HepG2 (cell line): ENCODE results near the gene CARMIL1. TPM values are rescaled to one million over a fixed set of nuclear protein-coding genes. Genes with fewer than 3 reads are reported as not detected.

ENCODE experiments used
- ATAC-seq: fragments of 200-7000 bp; cut with Tn5 transposase; 3 replicates; pipeline ENCODE4 v1.9.1; 2020; ENCODE audit warnings: mild to moderate bottlenecking, moderate library complexity
- BruUV-seq: library from RNA; stranded (reverse); fragments of 400-500 nt; replicated peaks from 2 replicates; lab custom pipeline; 2021; lab: Mats Ljungman, UMichigan
- CTCF ChIA-PET: fragments of 300-600 bp; formaldehyde crosslinking; extraction: SDS; loops from one replicate; lab custom pipeline; 2021; ENCODE audit warnings: low total read pairs, inconsistent platforms, low intra/inter-chr PET ratio; lab: Yijun Ruan, JAX
- POLR2A ChIA-PET: fragments of 350-600 bp; sonication (Branson Sonifier 250); formaldehyde crosslinking; loops from one replicate; lab custom pipeline; 2020; ENCODE audit warnings: antibody characterized with exemption, inconsistent platforms; lab: Yijun Ruan, JAX
- DNase-seq: peaks from one replicate; pipeline ENCODE4 v3.0.0-alpha.2; 2015; ENCODE audit warnings: low spot score
- FAIRE-seq: peaks from 3 replicates; lab custom pipeline; 2011; peaks lifted over from hg19 to GRCh38; lab: Jason Lieb, UNC
- H2AFZ ChIP-seq: one replicate; pipeline ENCODE4 v1.6.1; 2011; ENCODE audit warnings: low read length, inconsistent platforms
- H3K27ac ChIP-seq: fragments of 300-600 bp; 3 replicates; pipeline ENCODE4 v1.8.0; 2011; ENCODE audit warnings: mixed run types, mild to moderate bottlenecking, mixed read lengths, low read length, inconsistent platforms; ENCODE audit not compliant: insufficient read depth; ENCODE audit errors: extremely low read length
- H3K27me3 ChIP-seq, 2 experiments: fragments of 200-600 bp in 1 of 2; 2 replicates in 1 of 2; 3 replicates in 1 of 2; pipeline versions ENCODE4 v1.6.0 to v1.8.0; 2011; ENCODE audit warnings: low read length in 2 of 2, mild to moderate bottlenecking in 2 of 2, moderate library complexity in 2 of 2, inconsistent platforms in 1 of 2; ENCODE audit not compliant: insufficient read depth in 2 of 2, control insufficient read depth in 1 of 2
- H3K36me3 ChIP-seq, 2 experiments: fragments of 200-600 bp in 1 of 2; replicated peaks in 1 of 2; 2 replicates in 1 of 2; 3 replicates in 1 of 2; pipeline versions ENCODE4 v1.5.1 to v1.8.0; 2011; ENCODE audit warnings: low read length in 2 of 2, inconsistent platforms in 1 of 2; ENCODE audit not compliant: insufficient read depth in 2 of 2, control insufficient read depth in 1 of 2
- H3K4me1 ChIP-seq: 2 replicates; pipeline ENCODE4 v1.5.1; 2012; ENCODE audit warnings: low read length, inconsistent platforms; ENCODE audit not compliant: insufficient read depth
- H3K4me2 ChIP-seq: 2 replicates; pipeline ENCODE4 v1.6.0; 2011; ENCODE audit warnings: low read depth, low read length, inconsistent platforms
- H3K4me3 ChIP-seq, 3 experiments: fragments of 200-600 bp in 1 of 3; sonication (generic), shearing (Covaris generic) in 1 of 3; replicated peaks in 1 of 3; 2 replicates each; pipeline ENCODE4 v1.5.1; 2011 to 2016; ENCODE audit warnings: low read length in 3 of 3, inconsistent platforms in 2 of 3, low read depth in 2 of 3, mild to moderate bottlenecking in 2 of 3, control low read depth in 1 of 3, mixed read lengths in 1 of 3; ENCODE audit not compliant: insufficient read depth in 1 of 3
- H3K79me2 ChIP-seq: one replicate; pipeline ENCODE4 v1.6.1; 2011; ENCODE audit warnings: low read length, inconsistent platforms; ENCODE audit not compliant: insufficient read depth
- H3K9ac ChIP-seq: 2 replicates; pipeline ENCODE4 v1.6.0; 2011; ENCODE audit warnings: mild to moderate bottlenecking, low read depth, low read length, inconsistent platforms; ENCODE audit not compliant: insufficient read depth
- H3K9me3 ChIP-seq: 2 replicates; pipeline ENCODE4 v1.5.1; 2012; ENCODE audit warnings: mild to moderate bottlenecking, low read length
- H4K20me1 ChIP-seq: 2 replicates; pipeline ENCODE4 v1.6.0; 2011; ENCODE audit warnings: inconsistent platforms, mild to moderate bottlenecking, low read length, moderate library complexity; ENCODE audit not compliant: insufficient read depth
- CHD2 ChIP-seq: IDR thresholded peaks from 2 replicates; pipeline ENCODE4 v1.6.1; 2011; ENCODE audit warnings: low read depth, low read length, improper control_type of control experiment
- DR1 ChIP-seq: sonication (generic); formaldehyde crosslinking; IDR thresholded peaks from 2 replicates; pipeline ENCODE4 v1.8.0; 2021; ENCODE audit warnings: mild to moderate bottlenecking, missing genetic modification reagents, inconsistent platforms
- DRAP1 ChIP-seq: IDR thresholded peaks from 2 replicates; pipeline ENCODE4 v1.6.1; 2016; ENCODE audit warnings: missing genetic modification reagents, missing compliant biosample characterization
- HIVEP1 ChIP-seq: sonication (generic); formaldehyde crosslinking; IDR thresholded peaks from 2 replicates; pipeline ENCODE4 v1.4.0; 2020; ENCODE audit warnings: mild to moderate bottlenecking, missing genetic modification reagents
- HMG20B ChIP-seq: conservative IDR thresholded peaks from 2 replicates; pipeline ENCODE4 v1.6.1; 2016; ENCODE audit warnings: missing genetic modification reagents, missing compliant biosample characterization
- HNF1A ChIP-seq, 2 experiments: sonication (generic) in 1 of 2; formaldehyde crosslinking in 1 of 2; IDR thresholded peaks; 2 replicates each; pipeline versions ENCODE4 v1.4.0 to v1.6.1; 2016 to 2020; ENCODE audit warnings: borderline replicate concordance in 1 of 2, low read depth in 1 of 2, mild to moderate bottlenecking in 1 of 2, missing genetic modification reagents in 1 of 2
- HOXA9 ChIP-seq: sonication (generic); formaldehyde crosslinking; IDR thresholded peaks from 2 replicates; pipeline ENCODE4 v1.8.1; 2022; ENCODE audit warnings: missing genetic modification reagents, mild to moderate bottlenecking, moderate library complexity, borderline replicate concordance
- IRX3 ChIP-seq: sonication (generic); formaldehyde crosslinking; IDR thresholded peaks from 2 replicates; pipeline ENCODE4 v1.8.1; 2023; ENCODE audit warnings: mild to moderate bottlenecking, low read depth, missing genetic modification reagents, borderline replicate concordance
- KDM5A ChIP-seq: fragments of 200-600 bp; sonication (generic); IDR thresholded peaks from 2 replicates; pipeline ENCODE4 v1.7.0; 2018; ENCODE audit warnings: antibody characterized with exemption, mild to moderate bottlenecking, low read length, borderline replicate concordance
- NONO ChIP-seq, 2 experiments: fragments of 450-650 bp in 1 of 2; sonication (generic) in 1 of 2; formaldehyde crosslinking in 1 of 2; IDR thresholded peaks in 1 of 2; conservative IDR thresholded peaks in 1 of 2; 2 replicates each; pipeline versions ENCODE4 v1.6.1 to v1.8.0; 2017 to 2022; ENCODE audit warnings: mild to moderate bottlenecking in 1 of 2, missing genetic modification reagents in 1 of 2, moderate library complexity in 1 of 2
- ZNF205 ChIP-seq: IDR thresholded peaks from 2 replicates; pipeline ENCODE4 v1.6.1; 2018; ENCODE audit warnings: missing biosample characterization, missing genetic modification reagents
- WGBS: methylation state at CpG from one replicate; pipeline ENCODE4 v1.1.6; 2017; ENCODE audit warnings: low lambda C conversion rate; 5-methylcytosine and 5-hydroxymethylcytosine counted together
- in situ Hi-C: cut with HindIII; loops from 2 replicates; pipeline ENCODE4 v1.10.0; 2017; ENCODE audit warnings: low pct_unique_long_range_greater_than_20kb; ENCODE audit not compliant: extremely low pct_ligation_motif_present
- intact Hi-C: fragments of 100-400 bp; cut with micrococcal nuclease; formaldehyde crosslinking; loops from one replicate; pipeline ENCODE4 v1.10.0; 2022; ENCODE audit not compliant: unreplicated experiment
- polyA plus RNA-seq, 8 experiments: library from polyadenylated mRNA; depleted of rRNA in 3 of 8; stranded (reverse) in 7 of 8; unstranded in 1 of 8; fragments of >200 nt; fragmentation: Illumina TruSeq in 4 of 8; extraction: Trizol in 4 of 8; gene quantifications; 2 replicates each; pipeline versions ENCODE4 v1.2.1 to v1.2.3, GENCODE V29; 2011 to 2016; ENCODE audit warnings: low read depth in 4 of 8, missing spikeins in 1 of 8, mixed read lengths in 1 of 8; ENCODE audit not compliant: insufficient read depth in 1 of 8
- total RNA-seq, 5 experiments: library from RNA; depleted of rRNA; stranded (reverse); fragments of >200 nt; fragmentation: Illumina TruSeq; extraction: Trizol; gene quantifications; 2 replicates each; pipeline ENCODE4 v1.2.3, GENCODE V29; 2016; ENCODE audit warnings: low read depth in 1 of 5
- TF ChIP-seq, protein P1 (sequence below): IDR thresholded peaks from 2 replicates; pipeline ENCODE4 v1.6.1; 2016; ENCODE audit warnings: missing compliant biosample characterization, missing genetic modification reagents, borderline replicate concordance
- TF ChIP-seq, protein P2 (sequence below): sonication (generic); formaldehyde crosslinking; conservative IDR thresholded peaks from 2 replicates; pipeline ENCODE4 v1.8.0; 2022; ENCODE audit warnings: low read depth, missing genetic modification reagents
- TF ChIP-seq, protein P3 (sequence below): sonication (generic); formaldehyde crosslinking; conservative IDR thresholded peaks from 2 replicates; pipeline ENCODE4 v1.8.1; 2023; ENCODE audit warnings: missing genetic modification reagents

The CARMIL1 gene
- total and polyA plus RNA-seq, 2 of the 13 experiments (the other 11 are each of a cell fraction or from before 2014, with no cell fraction given), result 1.8 to 2.6 TPM

GRCh38 chr6:25254671-25255070 lies 24.5 kb upstream of the CARMIL1 start:
- no peaks in the 10 kb centered on the region for H3K36me3 ChIP-seq
- H4K20me1 ChIP-seq, result no peaks in the 10 kb centered on the region
- 51% methylated on average over 7 of the region's 7 CpGs for WGBS
- in situ Hi-C loops (loop anchor here (25.0 kb wide), 1 partner anchor 633 kb away; no protein-coding TSS in a partner anchor), intact Hi-C loops (no loop called here)
- no peaks in the 10 kb centered on the region for H3K4me1 ChIP-seq
- no peak overlapping the region for H3K27ac ChIP-seq
- DNase-seq (no peak), FAIRE-seq (no peak), ATAC-seq (no peak)
- ChIA-PET POLR2A (no interaction called here), CTCF (no interaction called here)
- H3K4me3 ChIP-seq, result no peak overlapping the region
- no peak overlapping the region for H3K4me2 ChIP-seq
- H2AFZ ChIP-seq, result no peak overlapping the region
- no peaks in the 10 kb centered on the region for H3K9me3 ChIP-seq
- no peaks in the 10 kb centered on the region for H3K27me3 ChIP-seq
- H3K9ac ChIP-seq, result no peak overlapping the region
- no TSS peak for BruUV-seq
- H3K79me2 ChIP-seq, result no peaks in the 10 kb centered on the region
- TF ChIP-seq IRX3 (CRISPR knock-in tag), result no peak
- TF ChIP-seq DRAP1, result no peak
- TF ChIP-seq HNF1A (IDR thresholded peaks at IDR 0.05; ENCODE audit: low read depth), result no peak
- TF ChIP-seq HNF1A (CRISPR knock-in tag; IDR thresholded peaks at IDR 0.05; ENCODE audit: borderline replicate concordance), result no peak
- no peak for TF ChIP-seq HOXA9 (CRISPR knock-in tag)
- no peak for TF ChIP-seq DR1 (CRISPR knock-in tag)
- TF ChIP-seq, protein P1, sequence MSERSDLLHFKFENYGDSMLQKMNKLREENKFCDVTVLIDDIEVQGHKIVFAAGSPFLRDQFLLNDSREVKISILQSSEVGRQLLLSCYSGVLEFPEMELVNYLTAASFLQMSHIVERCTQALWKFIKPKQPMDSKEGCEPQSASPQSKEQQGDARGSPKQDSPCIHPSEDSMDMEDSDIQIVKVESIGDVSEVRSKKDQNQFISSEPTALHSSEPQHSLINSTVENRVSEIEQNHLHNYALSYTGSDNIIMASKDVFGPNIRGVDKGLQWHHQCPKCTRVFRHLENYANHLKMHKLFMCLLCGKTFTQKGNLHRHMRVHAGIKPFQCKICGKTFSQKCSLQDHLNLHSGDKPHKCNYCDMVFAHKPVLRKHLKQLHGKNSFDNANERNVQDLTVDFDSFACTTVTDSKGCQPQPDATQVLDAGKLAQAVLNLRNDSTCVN, result no peak
- TF ChIP-seq, protein P2, sequence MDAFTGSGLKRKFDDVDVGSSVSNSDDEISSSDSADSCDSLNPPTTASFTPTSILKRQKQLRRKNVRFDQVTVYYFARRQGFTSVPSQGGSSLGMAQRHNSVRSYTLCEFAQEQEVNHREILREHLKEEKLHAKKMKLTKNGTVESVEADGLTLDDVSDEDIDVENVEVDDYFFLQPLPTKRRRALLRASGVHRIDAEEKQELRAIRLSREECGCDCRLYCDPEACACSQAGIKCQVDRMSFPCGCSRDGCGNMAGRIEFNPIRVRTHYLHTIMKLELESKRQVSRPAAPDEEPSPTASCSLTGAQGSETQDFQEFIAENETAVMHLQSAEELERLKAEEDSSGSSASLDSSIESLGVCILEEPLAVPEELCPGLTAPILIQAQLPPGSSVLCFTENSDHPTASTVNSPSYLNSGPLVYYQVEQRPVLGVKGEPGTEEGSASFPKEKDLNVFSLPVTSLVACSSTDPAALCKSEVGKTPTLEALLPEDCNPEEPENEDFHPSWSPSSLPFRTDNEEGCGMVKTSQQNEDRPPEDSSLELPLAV (CRISPR knock-in tag), result no peak
- TF ChIP-seq NONO (IDR thresholded peaks at IDR 0.05), result no peak
- no peak for TF ChIP-seq NONO (CRISPR knock-in tag; conservative IDR thresholded peaks at IDR 0.05)
- TF ChIP-seq KDM5A, result no peak
- TF ChIP-seq HIVEP1, result no peak
- TF ChIP-seq CHD2, result no peak
- TF ChIP-seq, protein P3, sequence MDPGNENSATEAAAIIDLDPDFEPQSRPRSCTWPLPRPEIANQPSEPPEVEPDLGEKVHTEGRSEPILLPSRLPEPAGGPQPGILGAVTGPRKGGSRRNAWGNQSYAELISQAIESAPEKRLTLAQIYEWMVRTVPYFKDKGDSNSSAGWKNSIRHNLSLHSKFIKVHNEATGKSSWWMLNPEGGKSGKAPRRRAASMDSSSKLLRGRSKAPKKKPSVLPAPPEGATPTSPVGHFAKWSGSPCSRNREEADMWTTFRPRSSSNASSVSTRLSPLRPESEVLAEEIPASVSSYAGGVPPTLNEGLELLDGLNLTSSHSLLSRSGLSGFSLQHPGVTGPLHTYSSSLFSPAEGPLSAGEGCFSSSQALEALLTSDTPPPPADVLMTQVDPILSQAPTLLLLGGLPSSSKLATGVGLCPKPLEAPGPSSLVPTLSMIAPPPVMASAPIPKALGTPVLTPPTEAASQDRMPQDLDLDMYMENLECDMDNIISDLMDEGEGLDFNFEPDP (CRISPR knock-in tag), result no peak
- TF ChIP-seq ZNF205, result no peak
- no peak for TF ChIP-seq HMG20B (CRISPR knock-in tag)
